GM12864 (cell line): Measurements from ENCODE around the gene PAXX.

ENCODE experiments used
- DNase-seq: peaks from one replicate; pipeline ENCODE4 v3.0.0-alpha.2; 2011; ENCODE audit warnings: low read depth
- H3K4me3 ChIP-seq: 2 replicates; pipeline ENCODE4 v1.5.1; 2011; ENCODE audit warnings: mild to moderate bottlenecking, low read depth, low read length, control low read depth
- TF ChIP-seq, protein P1 (sequence below): IDR thresholded peaks from 2 replicates; pipeline ENCODE4 v1.5.1; 2011; ENCODE audit warnings: low read depth, mild to moderate bottlenecking, moderate library complexity, low read length, control low read depth, inconsistent platforms; ENCODE audit errors: missing control alignments

PAXX gene

GRCh38 chr9:137015540-137015930 is 23.3 kb downstream of the PAXX start:
- no peak overlapping the region for H3K4me3 ChIP-seq
- TF ChIP-seq, protein P1, sequence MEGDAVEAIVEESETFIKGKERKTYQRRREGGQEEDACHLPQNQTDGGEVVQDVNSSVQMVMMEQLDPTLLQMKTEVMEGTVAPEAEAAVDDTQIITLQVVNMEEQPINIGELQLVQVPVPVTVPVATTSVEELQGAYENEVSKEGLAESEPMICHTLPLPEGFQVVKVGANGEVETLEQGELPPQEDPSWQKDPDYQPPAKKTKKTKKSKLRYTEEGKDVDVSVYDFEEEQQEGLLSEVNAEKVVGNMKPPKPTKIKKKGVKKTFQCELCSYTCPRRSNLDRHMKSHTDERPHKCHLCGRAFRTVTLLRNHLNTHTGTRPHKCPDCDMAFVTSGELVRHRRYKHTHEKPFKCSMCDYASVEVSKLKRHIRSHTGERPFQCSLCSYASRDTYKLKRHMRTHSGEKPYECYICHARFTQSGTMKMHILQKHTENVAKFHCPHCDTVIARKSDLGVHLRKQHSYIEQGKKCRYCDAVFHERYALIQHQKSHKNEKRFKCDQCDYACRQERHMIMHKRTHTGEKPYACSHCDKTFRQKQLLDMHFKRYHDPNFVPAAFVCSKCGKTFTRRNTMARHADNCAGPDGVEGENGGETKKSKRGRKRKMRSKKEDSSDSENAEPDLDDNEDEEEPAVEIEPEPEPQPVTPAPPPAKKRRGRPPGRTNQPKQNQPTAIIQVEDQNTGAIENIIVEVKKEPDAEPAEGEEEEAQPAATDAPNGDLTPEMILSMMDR: no peak
- no peak for DNase-seq

GRCh38 chr9:137015976-137016375 is 23.8 kb downstream of the PAXX start:
- no peak overlapping the region for H3K4me3 ChIP-seq
- no peak for DNase-seq
- TF ChIP-seq, protein P1: no peak

GRCh38 chr9:137016436-137016835 is 24.2 kb downstream of the PAXX start:
- no peak overlapping the region for H3K4me3 ChIP-seq
- DNase-seq: no peak
- TF ChIP-seq, protein P1: no peak

GRCh38 chr9:137017071-137017470 is 24.8 kb downstream of the PAXX start:
- DNase-seq: no peak
- no peak overlapping the region for H3K4me3 ChIP-seq
- TF ChIP-seq, protein P1: no peak

- TF ChIP-seq, protein P1: no peak
- DNase-seq: no peak
- no peak overlapping the region for H3K4me3 ChIP-seq
These were observed 25.7 kb downstream of the PAXX start for GRCh38 chr9:137017791-137018497.

DNA sequence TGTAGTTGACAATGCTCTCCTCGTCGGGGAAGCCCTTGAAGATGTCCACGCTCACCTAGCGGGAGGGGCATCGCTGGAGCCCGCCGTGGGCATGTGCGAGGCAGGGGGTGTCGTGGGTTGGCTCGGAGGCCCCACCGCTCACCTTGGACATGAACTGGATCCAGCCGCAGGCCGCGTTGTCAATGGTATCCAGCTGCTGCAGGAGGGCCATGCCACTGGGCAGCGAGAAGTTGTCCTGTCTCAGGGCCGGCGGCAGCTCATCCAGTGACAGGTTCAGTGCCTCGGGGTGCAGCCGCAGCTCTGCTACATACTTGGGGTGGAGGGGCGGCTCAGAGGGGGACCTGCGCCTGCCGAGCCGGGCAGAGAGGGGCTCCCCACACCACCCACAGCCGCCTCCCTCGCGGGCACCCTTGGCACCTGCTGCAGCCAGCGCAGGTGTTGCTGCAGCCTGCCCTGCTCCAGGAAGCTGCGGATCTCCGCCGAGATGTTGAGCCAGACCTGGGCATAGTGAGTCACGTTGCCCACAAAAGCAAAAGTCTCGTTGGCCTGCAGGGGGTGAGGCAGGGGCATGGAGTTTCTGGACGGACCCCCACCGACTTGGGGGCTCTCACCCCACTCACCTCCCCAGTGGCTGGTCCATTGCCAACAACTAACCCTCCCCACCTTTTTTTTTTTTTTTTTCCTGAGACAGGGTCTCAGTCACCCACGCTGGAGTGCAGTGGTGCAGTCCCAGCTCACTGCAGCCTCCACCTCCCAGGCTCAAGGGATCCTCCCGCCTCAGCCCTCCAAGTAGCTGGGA is 26.7 kb downstream of the PAXX start:
- H3K4me3 ChIP-seq: no peak overlapping the region
- TF ChIP-seq, protein P1: no peak
- DNase-seq: no peak
